ENCODE results near the gene AKR1C8. TPM values are rescaled to one million over a fixed set of nuclear protein-coding genes. Genes with fewer than 3 reads are reported as not detected.
"Not testable (repeated sequence)": the region's sequence is repeated elsewhere in the genome, so short reads cannot be mapped to it uniquely, and the experiment has no call there.

AKR1C8 gene
- not detected in 2 replicates for total RNA-seq (2014; rRNA removed; shearing (Covaris generic))

- in situ Hi-C loops (cut with HindIII; ENCODE audit: low sequenced_read_pairs), result no loop called here
- DNase-seq (ENCODE audit: low spot score), result no peak
Measured at GRCh38 chr10:5184987-5185775, at the start of gene AKR1C8. TSS of gene AKR1C8 (minus strand) at chr10:5185150. CDS start at chr10:5185104, 46 bp downstream.

GRCh38 chr10:5234106-5234860 is 49.3 kb upstream of the AKR1C8 start:
- in situ Hi-C loops (cut with HindIII; ENCODE audit: low sequenced_read_pairs), result no loop called here
- DNase-seq (ENCODE audit: low spot score), result no peak

- DNase-seq (ENCODE audit: low spot score), result no peak
- in situ Hi-C loops (cut with HindIII; ENCODE audit: low sequenced_read_pairs), result no loop called here
Measured at GRCh38 chr10:5233324-5233723, 48.4 kb upstream of the AKR1C8 start.

GRCh38 chr10:5229019-5229418 is 44.1 kb upstream of the AKR1C8 start:
- DNase-seq (ENCODE audit: low spot score), result no peak
- in situ Hi-C loops (cut with HindIII; ENCODE audit: low sequenced_read_pairs), result no loop called here

- in situ Hi-C loops (cut with HindIII; ENCODE audit: low sequenced_read_pairs), result not testable (repeated sequence)
Measured at GRCh38 chr10:5222942-5223341, 38.0 kb upstream of the AKR1C8 start.

GRCh38 chr10:5219262-5219661 is 34.3 kb upstream of the AKR1C8 start:
- in situ Hi-C loops (cut with HindIII; ENCODE audit: low sequenced_read_pairs), result no loop called here
- no peak for DNase-seq (ENCODE audit: low spot score)

More at GRCh38 chr10:5222942-5223341, 38.0 kb upstream of the AKR1C8 start:
- DNase-seq (ENCODE audit: low spot score), result not testable (repeated sequence)

- DNase-seq (ENCODE audit: low spot score), result no peak
- in situ Hi-C loops (cut with HindIII; ENCODE audit: low sequenced_read_pairs), result no loop called here
Measured at GRCh38 chr10:5216801-5217200, 31.9 kb upstream of the AKR1C8 start.

- no peak for DNase-seq (ENCODE audit: low spot score)
- in situ Hi-C loops (cut with HindIII; ENCODE audit: low sequenced_read_pairs), result no loop called here
Measured at GRCh38 chr10:5211696-5212536, 27.0 kb upstream of the AKR1C8 start.

GRCh38 chr10:5210261-5210660 is 25.3 kb upstream of the AKR1C8 start:
- in situ Hi-C loops (cut with HindIII; ENCODE audit: low sequenced_read_pairs); DNase-seq (ENCODE audit: low spot score): not testable (repeated sequence)

GRCh38 chr10:5209776-5210175 is 24.8 kb upstream of the AKR1C8 start:
- in situ Hi-C loops (cut with HindIII; ENCODE audit: low sequenced_read_pairs); DNase-seq (ENCODE audit: low spot score): not testable (repeated sequence)

- DNase-seq (ENCODE audit: low spot score), result no peak
- in situ Hi-C loops (cut with HindIII; ENCODE audit: low sequenced_read_pairs), result no loop called here
Measured at GRCh38 chr10:5206799-5207198, 21.8 kb upstream of the AKR1C8 start.

GRCh38 chr10:5199398-5199797 is 14.4 kb upstream of the AKR1C8 start:
- in situ Hi-C loops (cut with HindIII; ENCODE audit: low sequenced_read_pairs), result no loop called here
- no peak for DNase-seq (ENCODE audit: low spot score)

GRCh38 chr10:5198386-5198785 is 13.4 kb upstream of the AKR1C8 start:
- DNase-seq (ENCODE audit: low spot score), result no peak
- in situ Hi-C loops (cut with HindIII; ENCODE audit: low sequenced_read_pairs), result no loop called here

- in situ Hi-C loops (cut with HindIII; ENCODE audit: low sequenced_read_pairs), result no loop called here
Measured at GRCh38 chr10:5196702-5197113, 11.8 kb upstream of the AKR1C8 start, which contains the start of gene AKR1C4. TSS of gene AKR1C4 (plus strand) at chr10:5196837. CDS start at chr10:5196868, 31 bp downstream.

GRCh38 chr10:5195727-5196374 is 10.9 kb upstream of the AKR1C8 start:
- DNase-seq (ENCODE audit: low spot score), result no peak
- in situ Hi-C loops (cut with HindIII; ENCODE audit: low sequenced_read_pairs), result no loop called here

More at GRCh38 chr10:5196702-5197113, 11.8 kb upstream of the AKR1C8 start, which contains the start of gene AKR1C4:
- DNase-seq (ENCODE audit: low spot score), result no peak

- in situ Hi-C loops (cut with HindIII; ENCODE audit: low sequenced_read_pairs), result no loop called here
- no peak for DNase-seq (ENCODE audit: low spot score)
Measured at GRCh38 chr10:5194431-5194830, 9.5 kb upstream of the AKR1C8 start.

- no peak for DNase-seq (ENCODE audit: low spot score)
- in situ Hi-C loops (cut with HindIII; ENCODE audit: low sequenced_read_pairs), result no loop called here
Measured at GRCh38 chr10:5188358-5188757, 3.4 kb upstream of the AKR1C8 start.

GRCh38 chr10:5187867-5188266 is 2.9 kb upstream of the AKR1C8 start:
- in situ Hi-C loops (cut with HindIII; ENCODE audit: low sequenced_read_pairs), result no loop called here
- no peak for DNase-seq (ENCODE audit: low spot score)

GRCh38 chr10:5183923-5184322 is 1.0 kb downstream of the AKR1C8 start:
- DNase-seq (ENCODE audit: low spot score), result no peak
- in situ Hi-C loops (cut with HindIII; ENCODE audit: low sequenced_read_pairs), result no loop called here

Data from G401 (cell line).